ENCODE results near the gene AR.

DNA sequence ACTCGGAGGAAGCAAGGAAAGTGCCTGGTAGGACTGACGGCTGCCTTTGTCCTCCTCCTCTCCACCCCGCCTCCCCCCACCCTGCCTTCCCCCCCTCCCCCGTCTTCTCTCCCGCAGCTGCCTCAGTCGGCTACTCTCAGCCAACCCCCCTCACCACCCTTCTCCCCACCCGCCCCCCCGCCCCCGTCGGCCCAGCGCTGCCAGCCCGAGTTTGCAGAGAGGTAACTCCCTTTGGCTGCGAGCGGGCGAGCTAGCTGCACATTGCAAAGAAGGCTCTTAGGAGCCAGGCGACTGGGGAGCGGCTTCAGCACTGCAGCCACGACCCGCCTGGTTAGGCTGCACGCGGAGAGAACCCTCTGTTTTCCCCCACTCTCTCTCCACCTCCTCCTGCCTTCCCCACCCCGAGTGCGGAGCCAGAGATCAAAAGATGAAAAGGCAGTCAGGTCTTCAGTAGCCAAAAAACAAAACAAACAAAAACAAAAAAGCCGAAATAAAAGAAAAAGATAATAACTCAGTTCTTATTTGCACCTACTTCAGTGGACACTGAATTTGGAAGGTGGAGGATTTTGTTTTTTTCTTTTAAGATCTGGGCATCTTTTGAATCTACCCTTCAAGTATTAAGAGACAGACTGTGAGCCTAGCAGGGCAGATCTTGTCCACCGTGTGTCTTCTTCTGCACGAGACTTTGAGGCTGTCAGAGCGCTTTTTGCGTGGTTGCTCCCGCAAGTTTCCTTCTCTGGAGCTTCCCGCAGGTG is 637 bp downstream of the AR start:
- TF ChIP-seq, protein P1, sequence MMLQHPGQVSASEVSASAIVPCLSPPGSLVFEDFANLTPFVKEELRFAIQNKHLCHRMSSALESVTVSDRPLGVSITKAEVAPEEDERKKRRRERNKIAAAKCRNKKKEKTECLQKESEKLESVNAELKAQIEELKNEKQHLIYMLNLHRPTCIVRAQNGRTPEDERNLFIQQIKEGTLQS (IDR thresholded peaks at IDR 0.05), result no peak
- TF ChIP-seq GABPA (IDR thresholded peaks at IDR 0.05 in 1 of 2, conservative IDR thresholded peaks at IDR 0.05 in 1 of 2) (no peak), JUND (IDR thresholded peaks at IDR 0.05) (no peak)
- TF ChIP-seq, protein P2, sequence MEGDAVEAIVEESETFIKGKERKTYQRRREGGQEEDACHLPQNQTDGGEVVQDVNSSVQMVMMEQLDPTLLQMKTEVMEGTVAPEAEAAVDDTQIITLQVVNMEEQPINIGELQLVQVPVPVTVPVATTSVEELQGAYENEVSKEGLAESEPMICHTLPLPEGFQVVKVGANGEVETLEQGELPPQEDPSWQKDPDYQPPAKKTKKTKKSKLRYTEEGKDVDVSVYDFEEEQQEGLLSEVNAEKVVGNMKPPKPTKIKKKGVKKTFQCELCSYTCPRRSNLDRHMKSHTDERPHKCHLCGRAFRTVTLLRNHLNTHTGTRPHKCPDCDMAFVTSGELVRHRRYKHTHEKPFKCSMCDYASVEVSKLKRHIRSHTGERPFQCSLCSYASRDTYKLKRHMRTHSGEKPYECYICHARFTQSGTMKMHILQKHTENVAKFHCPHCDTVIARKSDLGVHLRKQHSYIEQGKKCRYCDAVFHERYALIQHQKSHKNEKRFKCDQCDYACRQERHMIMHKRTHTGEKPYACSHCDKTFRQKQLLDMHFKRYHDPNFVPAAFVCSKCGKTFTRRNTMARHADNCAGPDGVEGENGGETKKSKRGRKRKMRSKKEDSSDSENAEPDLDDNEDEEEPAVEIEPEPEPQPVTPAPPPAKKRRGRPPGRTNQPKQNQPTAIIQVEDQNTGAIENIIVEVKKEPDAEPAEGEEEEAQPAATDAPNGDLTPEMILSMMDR (IDR thresholded peaks at IDR 0.05; ENCODE audit: low read depth, low read length, missing input control), result no peak

All from liver (tissue), 3 donors.